Activated CD4-positive, alpha-beta T cell treated with anti-CD3 and anti-CD28 coated beads, Interleukin-2, Interleukin-4, amounts not matched to agents 100 ng/mL and 50 ng/mL, durations not matched to agents 16 hours and 8 hours (primary cell): ENCODE results near the gene KIAA1191.

ENCODE experiments used
- DNase-seq: peaks from one replicate; pipeline ENCODE4 v3.0.0-alpha.2; 2020; ENCODE audit warnings: low spot score

KIAA1191 gene

GRCh38 chr5:176389135-176390123 lies 27.9 kb upstream of the KIAA1191 start:
- DNase-seq = no peak

GRCh38 chr5:176388444-176389134 lies 27.0 kb upstream of the KIAA1191 start, which contains the start of the genes HIGD2A and NOP16:
Gene HIGD2A (plus strand): TSS chr5:176388751. CDS start chr5:176388820, 69 bp downstream.
Gene NOP16 (minus strand): TSS chr5:176388598. CDS start chr5:176388539, 59 bp downstream.
- DNase-seq = peak; percentile 98

GRCh38 chr5:176388003-176388443 lies 26.5 kb upstream of the KIAA1191 start:
- DNase-seq = peak; percentile 13

- DNase-seq = no peak
Measured at GRCh38 chr5:176387384-176387925, 25.9 kb upstream of the KIAA1191 start.

GRCh38 chr5:176386491-176386890 lies 24.9 kb upstream of the KIAA1191 start:
- no peak for DNase-seq

GRCh38 chr5:176384991-176385390 lies 23.4 kb upstream of the KIAA1191 start:
- DNase-seq = no peak

GRCh38 chr5:176384366-176384930 lies 22.9 kb upstream of the KIAA1191 start:
- no peak for DNase-seq

- DNase-seq = no peak
Measured at GRCh38 chr5:176383961-176384360, 22.4 kb upstream of the KIAA1191 start.

GRCh38 chr5:176383248-176383905 lies 21.8 kb upstream of the KIAA1191 start:
- no peak for DNase-seq

- no peak for DNase-seq
Measured at GRCh38 chr5:176382721-176383120, 21.2 kb upstream of the KIAA1191 start.

GRCh38 chr5:176381979-176382378 lies 20.4 kb upstream of the KIAA1191 start:
- DNase-seq = no peak

- DNase-seq = no peak
Measured at GRCh38 chr5:176381423-176381822, 19.9 kb upstream of the KIAA1191 start.

GRCh38 chr5:176379881-176380280 lies 18.3 kb upstream of the KIAA1191 start:
- DNase-seq = no peak

GRCh38 chr5:176373100-176373818 lies 11.7 kb upstream of the KIAA1191 start:
- no peak for DNase-seq

- DNase-seq = no peak
Measured at GRCh38 chr5:176371621-176372539, 10.3 kb upstream of the KIAA1191 start.

GRCh38 chr5:176369934-176370711 lies 8.6 kb upstream of the KIAA1191 start:
- DNase-seq = no peak

GRCh38 chr5:176368726-176369125 lies 7.2 kb upstream of the KIAA1191 start:
- DNase-seq = no peak

GRCh38 chr5:176366232-176366894 lies 4.8 kb upstream of the KIAA1191 start:
- no peak for DNase-seq
